Globus pallidus (tissue), 1 donor: ENCODE measurements around the gene KIAA0753.

ENCODE experiments used
- DNase-seq: peaks from one replicate; pipeline ENCODE4 v3.0.0-alpha.2; 2015; ENCODE audit warnings: low spot score

The KIAA0753 gene

GRCh38 chr17:6640536-6641246 lies at the start of gene KIAA0753, which contains the start of gene TXNDC17:
TSS of gene KIAA0753 (minus strand) at chr17:6640711. CDS start at chr17:6635103, 5,608 bp downstream.
TSS of gene TXNDC17 (plus strand) at chr17:6641060. CDS start at chr17:6641083, 23 bp downstream.
- peak; percentile 86 for DNase-seq

GRCh38 chr17:6688944-6689343 lies 48.4 kb upstream of the KIAA0753 start:
- no peak for DNase-seq

GRCh38 chr17:6686026-6686425 lies 45.5 kb upstream of the KIAA0753 start:
- DNase-seq: no peak

GRCh38 chr17:6684881-6685767 lies 44.6 kb upstream of the KIAA0753 start:
- no peak for DNase-seq

GRCh38 chr17:6684460-6684783 lies 43.9 kb upstream of the KIAA0753 start:
- DNase-seq: no peak

GRCh38 chr17:6683730-6684459 lies 43.4 kb upstream of the KIAA0753 start:
- DNase-seq: no peak

DNA sequence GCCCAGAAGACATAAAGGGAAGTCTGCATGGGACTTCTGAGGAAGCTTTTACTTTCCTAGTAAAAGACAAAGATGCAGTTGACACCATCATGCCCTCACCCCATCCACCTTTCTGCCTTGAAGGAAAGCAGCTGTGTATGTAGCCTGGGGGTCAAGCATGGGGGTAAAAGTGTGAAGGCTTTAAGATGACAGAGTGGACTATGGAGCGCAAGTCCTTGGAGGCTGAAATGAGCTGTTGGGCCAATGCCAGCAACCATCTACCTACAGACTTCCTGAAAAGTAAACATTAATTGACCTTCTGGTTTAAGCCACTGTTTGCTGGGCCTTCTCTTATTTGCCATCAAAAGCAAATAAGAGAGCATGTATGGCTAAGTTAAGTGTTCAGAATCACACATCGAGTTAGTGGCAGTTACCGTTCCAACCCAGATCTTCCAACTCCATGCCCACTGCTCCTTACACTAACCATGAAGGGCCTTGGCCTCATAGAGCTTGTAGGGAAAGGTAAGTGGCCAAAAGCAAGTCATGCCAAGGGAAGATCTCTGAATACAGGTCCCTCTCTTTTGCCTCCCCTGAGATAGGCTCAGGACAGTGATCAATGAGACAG lies 42.7 kb upstream of the KIAA0753 start:
- no peak for DNase-seq

GRCh38 chr17:6682339-6682738 lies 41.8 kb upstream of the KIAA0753 start:
- no peak for DNase-seq

DNA sequence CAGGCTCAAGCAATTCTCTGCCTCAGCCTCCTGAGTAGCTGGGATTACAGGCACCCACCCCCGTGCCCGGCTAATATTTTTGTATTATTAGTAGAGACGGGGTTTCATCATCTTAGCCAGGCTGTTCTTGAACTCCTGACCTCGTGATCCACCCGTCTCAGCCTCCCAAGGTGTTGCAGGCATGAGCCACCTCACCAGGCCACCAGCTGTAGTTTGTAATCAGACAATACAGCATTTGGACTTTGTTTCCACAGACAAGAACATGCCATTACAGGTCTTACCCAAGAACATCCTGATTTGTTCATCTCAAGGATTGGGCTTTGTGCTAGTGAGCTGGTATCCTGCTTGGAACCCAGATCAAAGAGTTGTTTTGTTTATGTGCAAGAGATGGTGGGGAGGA lies 41.2 kb upstream of the KIAA0753 start:
- no peak for DNase-seq

DNA sequence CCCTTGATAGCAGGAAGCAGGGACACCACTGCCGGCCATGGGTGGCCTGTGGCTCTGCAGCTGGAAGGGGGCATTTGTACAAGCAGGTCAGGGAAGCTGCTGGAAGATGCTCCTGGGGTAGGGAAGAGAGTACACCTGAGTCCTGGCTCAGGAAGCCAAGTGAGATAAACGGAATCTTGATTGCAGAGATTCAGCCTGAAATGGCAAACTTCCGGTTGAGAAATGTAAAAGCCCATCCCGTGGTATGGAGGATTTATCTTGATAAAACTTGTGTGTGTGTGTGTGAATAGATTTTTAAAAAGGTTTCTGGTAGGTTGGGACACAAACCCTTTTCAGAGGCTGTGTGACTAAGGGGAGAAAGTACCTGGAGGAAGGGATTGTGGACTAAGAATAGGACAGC lies 40.7 kb upstream of the KIAA0753 start:
- DNase-seq: no peak

DNA sequence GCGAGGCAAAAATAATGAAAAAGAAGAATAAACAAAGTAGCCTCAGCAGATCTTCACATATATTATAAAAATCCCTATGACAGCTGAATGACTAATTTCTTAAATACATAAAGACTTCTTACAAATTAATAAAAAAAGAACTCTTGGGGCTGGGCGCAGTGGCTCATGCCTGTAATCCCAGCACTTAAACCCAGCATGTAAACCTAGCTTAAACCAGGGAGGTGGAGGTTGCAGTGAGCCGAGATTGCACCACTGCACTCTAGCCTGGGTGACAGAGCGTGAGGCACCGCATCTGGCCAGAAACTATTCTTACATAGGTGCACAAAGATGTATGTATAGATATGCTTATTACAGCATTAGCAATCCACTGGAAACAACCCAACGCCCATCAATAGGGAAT lies 38.7 kb upstream of the KIAA0753 start:
- no peak for DNase-seq

- no peak for DNase-seq
Observed at GRCh38 chr17:6677946-6678345, 37.4 kb upstream of the KIAA0753 start.

DNA sequence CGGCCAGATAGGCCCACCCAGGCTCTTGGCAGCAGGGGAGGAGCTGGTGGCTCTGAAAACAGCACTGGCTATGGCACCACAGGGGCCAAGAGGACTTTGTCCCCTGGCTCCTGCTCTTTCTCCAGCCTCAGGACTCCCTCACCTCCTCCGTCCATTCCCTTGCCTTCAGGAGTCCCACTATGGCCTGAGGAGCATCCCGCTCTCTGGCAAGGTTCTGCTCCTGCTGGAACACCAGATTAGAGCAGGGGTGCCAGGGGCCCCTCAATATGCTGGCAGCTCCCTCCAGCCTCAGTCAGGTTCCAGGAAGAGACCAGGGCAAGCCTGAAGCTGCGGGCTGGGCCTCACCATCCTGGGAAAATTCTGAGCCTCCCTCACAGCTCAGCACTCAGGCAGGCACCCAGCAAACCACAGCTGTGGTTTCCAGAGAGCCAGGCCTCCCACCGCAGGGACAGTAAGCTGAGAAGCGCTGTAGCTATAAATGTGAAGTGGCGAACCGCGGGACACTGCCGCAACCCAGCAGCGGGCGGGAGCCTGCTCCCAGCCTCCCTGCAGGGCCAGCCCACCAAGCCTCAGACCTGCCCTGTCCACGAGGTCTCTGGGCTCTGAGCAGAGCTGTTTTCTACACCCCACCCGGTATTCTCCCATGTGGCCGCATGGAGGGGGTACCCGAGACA lies 36.8 kb upstream of the KIAA0753 start:
- DNase-seq: no peak

GRCh38 chr17:6676802-6677157 lies 36.3 kb upstream of the KIAA0753 start:
- DNase-seq: no peak

- no peak for DNase-seq
Observed at GRCh38 chr17:6675201-6675825, 34.8 kb upstream of the KIAA0753 start.

- no peak for DNase-seq
Observed at GRCh38 chr17:6674586-6674985, 34.1 kb upstream of the KIAA0753 start.

DNA sequence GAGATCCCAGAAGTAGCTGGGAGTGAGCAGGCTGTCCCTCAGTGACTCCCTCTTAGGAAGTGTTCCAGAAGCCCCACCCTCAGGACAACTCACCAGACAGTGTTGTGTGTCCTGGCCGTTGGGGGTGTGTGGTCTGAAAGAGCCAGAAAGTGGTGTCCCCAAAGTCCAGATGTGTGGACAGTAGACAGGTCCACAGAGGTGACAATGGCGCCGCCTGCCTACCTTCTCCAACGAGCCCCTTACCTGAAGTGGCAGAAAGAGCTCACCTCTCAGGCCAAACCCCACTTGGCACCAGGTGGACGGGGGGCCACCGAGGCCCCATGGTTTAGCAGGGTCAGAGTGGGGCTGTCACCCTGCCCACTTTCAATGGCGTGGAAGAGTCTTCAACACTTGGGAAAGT lies 30.9 kb upstream of the KIAA0753 start:
- no peak for DNase-seq

GRCh38 chr17:6670999-6671398 lies 30.5 kb upstream of the KIAA0753 start:
- no peak for DNase-seq

DNA sequence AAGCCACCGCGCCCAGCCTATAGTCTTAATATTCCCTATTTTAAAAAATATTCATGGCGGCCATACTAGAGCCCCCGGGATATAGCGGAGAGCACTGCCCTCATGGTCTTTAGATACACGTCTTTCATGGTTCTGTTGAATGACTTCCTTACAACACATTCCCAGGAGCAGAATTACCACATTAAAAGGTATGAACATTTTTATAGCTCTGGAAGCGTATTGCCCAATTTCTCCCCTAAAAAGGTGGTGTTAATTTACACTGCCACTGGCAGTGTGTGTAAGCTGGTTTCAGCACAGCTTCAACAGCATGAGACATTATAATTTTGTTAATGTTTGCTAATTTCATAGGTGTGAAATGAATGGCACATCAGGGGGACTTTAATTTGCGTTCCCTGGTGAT lies 30.1 kb upstream of the KIAA0753 start:
- DNase-seq: no peak

DNA sequence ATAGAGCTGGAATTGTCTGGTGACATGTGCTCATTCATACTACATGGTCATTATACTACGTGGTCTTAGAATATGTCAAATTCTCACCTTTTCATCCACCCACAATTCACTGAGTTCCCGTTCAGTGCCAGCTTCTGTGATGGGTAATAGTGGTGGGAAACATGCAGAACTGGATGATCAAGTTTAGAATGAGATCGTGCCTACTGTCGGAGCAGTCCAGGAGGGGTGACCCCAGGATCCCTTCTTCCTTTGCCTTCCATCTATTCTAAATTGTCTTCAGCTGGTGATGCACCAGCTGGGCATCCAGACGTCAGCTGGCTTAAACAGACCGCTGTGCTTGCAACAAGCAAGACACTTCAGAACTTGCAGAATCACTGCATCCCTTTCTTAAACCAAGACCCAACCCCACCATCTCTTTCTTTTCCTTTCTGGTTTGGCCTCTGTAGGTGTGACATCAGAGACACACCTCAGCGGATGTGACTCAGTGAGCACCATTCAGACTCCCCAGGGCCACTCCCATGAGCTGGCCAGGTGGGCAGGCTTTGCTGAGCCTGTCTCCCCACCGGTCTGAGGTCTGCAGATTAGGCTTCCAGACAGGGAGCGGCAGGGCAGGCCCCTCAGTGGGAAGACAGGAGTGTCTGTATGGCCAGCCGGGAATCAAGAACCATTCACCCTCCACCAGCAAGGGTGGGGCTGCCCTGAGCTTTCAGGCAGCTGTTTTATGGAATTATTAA lies 29.1 kb upstream of the KIAA0753 start:
- no peak for DNase-seq
